HG03571 (cell line): ENCODE results near the gene MT2A.
"Not testable (repeated sequence)": the region's sequence is repeated elsewhere in the genome, so short reads cannot be mapped to it uniquely, and the experiment has no call there.

Experiments used
- ATAC-seq: cut with Tn5 transposase; IDR thresholded peaks from one replicate; pipeline ENCODE4 v1.9.1; 2021; ENCODE audit not compliant: unreplicated experiment

The MT2A gene

GRCh38 chr16:56618138-56618537 lies 9.8 kb downstream of the MT2A start:
- ATAC-seq: no peak

GRCh38 chr16:56620339-56620897 lies 12.0 kb downstream of the MT2A start:
- no peak for ATAC-seq

- ATAC-seq: not testable (repeated sequence)
Observed at GRCh38 chr16:56621665-56622445, 13.5 kb downstream of the MT2A start.

GRCh38 chr16:56623184-56623583 lies 14.8 kb downstream of the MT2A start:
- not testable (repeated sequence) for ATAC-seq

GRCh38 chr16:56623637-56624036 lies 15.3 kb downstream of the MT2A start:
- ATAC-seq: no peak

GRCh38 chr16:56625140-56625942 lies 17.0 kb downstream of the MT2A start, which contains the start of gene MT1E:
Gene MT1E, plus strand, starts transcription at chr16:56625781. Its CDS starts 71 bp downstream, at chr16:56625852.
- no peak for ATAC-seq

GRCh38 chr16:56625943-56626654 lies 17.7 kb downstream of the MT2A start:
- no peak for ATAC-seq

- no peak for ATAC-seq
Observed at GRCh38 chr16:56626685-56627084, 18.3 kb downstream of the MT2A start.

GRCh38 chr16:56628486-56629350 lies 20.3 kb downstream of the MT2A start:
- ATAC-seq: no peak

GRCh38 chr16:56629531-56629930 lies 21.1 kb downstream of the MT2A start:
- ATAC-seq: no peak

GRCh38 chr16:56630134-56630533 lies 21.8 kb downstream of the MT2A start:
- ATAC-seq: peak; percentile 83

- no peak for ATAC-seq
Observed at GRCh38 chr16:56631197-56631596, 22.8 kb downstream of the MT2A start.

GRCh38 chr16:56631832-56632155 lies 23.4 kb downstream of the MT2A start:
- ATAC-seq: no peak

- ATAC-seq: no peak
Observed at GRCh38 chr16:56632156-56632847, 23.9 kb downstream of the MT2A start, which contains the start of gene MT1M. Gene MT1M, plus strand, starts transcription at chr16:56632659. Its CDS starts 73 bp downstream, at chr16:56632732.

- ATAC-seq: no peak
Observed at GRCh38 chr16:56632848-56633365, 24.5 kb downstream of the MT2A start.

- ATAC-seq: no peak
Observed at GRCh38 chr16:56633535-56633934, 25.2 kb downstream of the MT2A start.

GRCh38 chr16:56634715-56635440 lies 26.5 kb downstream of the MT2A start:
- ATAC-seq: no peak

GRCh38 chr16:56635441-56635967 lies 27.1 kb downstream of the MT2A start:
- no peak for ATAC-seq
